Activated CD4-positive, alpha-beta T cell treated with anti-CD3 and anti-CD28 coated beads, Interleukin-2, amount 50 U/mL, for 1 hour (primary cell): Measurements from ENCODE around the gene NOS1.
"Not testable (repeated sequence)": the region's sequence is repeated elsewhere in the genome, so short reads cannot be mapped to it uniquely, and the experiment has no call there.

ENCODE experiments used
- DNase-seq: peaks from one replicate; pipeline ENCODE4 v3.0.0-alpha.2; 2020

Gene NOS1

DNA sequence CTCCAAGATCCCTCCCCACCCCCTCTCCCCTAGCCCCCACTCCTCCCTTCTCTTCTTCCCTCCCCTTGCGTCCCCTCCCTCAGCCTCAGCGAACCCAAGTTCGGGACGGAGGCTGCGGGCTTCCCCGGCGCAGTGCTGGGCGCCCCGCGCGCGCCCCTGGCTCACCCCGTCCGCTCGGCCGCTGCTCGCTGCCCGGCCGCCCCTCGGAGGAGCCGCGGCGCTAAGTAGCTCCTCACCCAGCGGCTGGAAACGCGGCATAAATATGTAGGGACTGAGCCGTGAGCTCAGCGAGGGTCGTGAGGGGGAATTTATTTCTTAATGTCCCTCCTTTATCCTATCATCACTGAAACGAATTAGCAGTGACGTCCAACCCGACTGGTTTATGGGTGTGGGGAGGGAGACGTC lies at the start of gene NOS1:
TSS of gene NOS1 (minus strand) at position 280 of the 405 bp plus-strand sequence. CDS start 30,557 bp downstream, outside the sequence.
- no peak for DNase-seq

DNA sequence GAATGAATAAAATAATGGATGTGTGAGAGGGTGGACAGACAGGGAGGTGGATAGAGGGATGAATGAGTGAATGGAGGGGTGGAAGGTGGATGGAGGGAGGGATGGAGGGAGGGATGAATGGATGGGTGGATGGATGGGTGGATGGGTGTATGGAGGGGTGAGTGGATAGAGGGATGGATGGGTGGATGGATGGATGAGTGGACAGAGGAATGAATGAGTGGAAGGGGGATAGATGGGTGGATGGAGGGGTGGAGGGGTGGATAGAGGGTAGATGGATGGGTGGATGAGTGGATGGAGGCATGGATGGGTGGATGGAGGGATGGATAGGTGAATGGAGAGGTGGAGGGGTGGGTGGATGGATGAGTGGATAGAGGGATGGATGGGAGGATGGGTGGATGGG lies 47.9 kb upstream of the NOS1 start:
- DNase-seq, result no peak

GRCh38 chr12:117408161-117408791 lies 46.9 kb upstream of the NOS1 start:
- no peak for DNase-seq

DNA sequence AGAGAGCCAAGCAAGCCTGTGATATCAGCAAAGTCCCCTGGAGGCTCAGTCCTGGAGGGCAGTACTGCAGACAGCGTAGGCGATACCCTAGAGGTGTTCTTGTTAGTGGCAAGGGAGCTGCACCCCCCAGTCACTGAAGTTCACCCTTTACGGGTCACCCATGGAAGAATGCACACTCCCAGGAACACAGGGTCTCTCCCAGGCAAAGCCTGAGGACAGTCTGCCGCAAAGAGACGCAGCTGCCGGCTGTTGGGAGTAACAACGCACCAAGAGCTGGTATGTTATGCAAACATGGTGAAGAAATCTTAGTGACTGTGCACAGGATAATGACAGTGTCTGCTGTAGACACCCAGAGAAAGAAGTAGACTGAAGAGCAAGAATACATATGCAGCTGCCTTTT lies 43.5 kb upstream of the NOS1 start:
- no peak for DNase-seq

DNA sequence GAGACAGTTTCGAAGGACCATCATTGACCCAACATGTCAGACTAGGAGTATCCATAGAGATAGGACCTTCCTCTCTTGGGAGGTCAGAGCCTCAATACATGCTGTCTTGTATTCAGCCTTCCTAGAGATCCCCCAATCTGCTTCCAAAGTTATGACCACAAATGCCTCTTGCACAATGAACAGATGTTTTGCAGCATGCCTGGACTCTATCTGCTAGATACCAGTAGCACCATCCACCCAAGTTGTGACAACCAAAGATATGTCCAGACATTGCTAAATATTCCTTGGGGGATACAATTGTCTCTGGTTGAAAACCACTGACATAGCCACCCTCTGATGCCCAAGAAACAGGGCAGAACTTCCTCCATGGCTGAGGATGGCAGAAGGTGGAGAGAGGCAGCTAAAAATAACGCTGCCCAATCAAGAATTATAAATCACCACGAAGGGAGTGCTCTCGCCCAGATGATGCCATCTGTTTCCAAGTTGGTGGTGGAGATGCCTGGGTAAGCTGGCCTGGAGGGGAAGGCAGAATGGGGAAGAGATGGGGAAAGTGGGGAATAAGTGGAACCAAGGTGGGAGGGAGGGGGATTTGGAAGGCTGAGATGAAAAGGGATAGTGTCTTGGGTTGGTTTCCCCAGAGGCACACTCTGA lies 42.9 kb upstream of the NOS1 start:
- DNase-seq, result no peak

DNA sequence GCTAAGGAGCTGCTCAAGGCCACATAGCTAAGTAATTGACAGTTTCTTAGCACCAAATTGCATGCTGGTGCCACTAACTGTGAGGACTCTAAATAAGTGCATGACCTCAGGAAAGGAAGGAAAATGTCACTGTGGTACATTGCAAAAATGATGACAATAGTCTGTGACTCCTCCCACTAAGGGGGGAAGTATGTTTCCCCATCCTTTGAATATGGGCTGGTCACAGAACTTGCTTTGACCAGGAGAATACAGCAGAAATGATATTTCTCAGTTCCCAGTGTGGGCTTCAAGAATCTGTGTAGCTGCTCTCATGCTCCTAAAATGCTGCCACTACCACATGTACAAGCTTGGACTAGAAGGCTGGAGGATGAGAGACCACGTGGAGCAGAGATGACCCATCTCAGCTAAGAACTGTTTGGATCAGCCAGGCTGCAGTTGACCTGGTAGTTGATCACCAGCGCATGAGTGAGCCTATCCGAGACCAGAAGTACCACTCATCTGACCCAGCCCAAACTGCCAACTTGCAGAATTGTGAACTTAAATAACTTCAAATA lies 42.2 kb upstream of the NOS1 start:
- no peak for DNase-seq

DNA sequence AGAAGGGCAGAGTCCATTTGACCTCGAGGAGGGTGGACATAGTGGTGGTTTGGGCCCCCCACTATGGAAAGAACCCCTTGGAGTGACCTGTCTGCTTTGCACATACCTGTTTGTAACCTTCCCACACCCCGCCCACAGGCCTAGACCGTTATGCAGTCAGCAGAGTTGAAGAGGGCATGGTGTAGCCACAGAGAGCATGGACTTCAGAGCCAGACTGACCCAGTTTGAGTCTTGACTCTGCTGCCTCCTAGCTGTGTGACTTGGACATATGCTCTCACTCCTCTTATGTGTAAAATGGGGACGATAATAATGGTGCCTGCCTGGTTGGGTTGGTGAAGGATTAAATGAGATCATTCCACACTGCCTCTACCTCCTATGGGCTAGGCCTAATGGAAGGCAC lies 40.9 kb upstream of the NOS1 start:
- no peak for DNase-seq

DNA sequence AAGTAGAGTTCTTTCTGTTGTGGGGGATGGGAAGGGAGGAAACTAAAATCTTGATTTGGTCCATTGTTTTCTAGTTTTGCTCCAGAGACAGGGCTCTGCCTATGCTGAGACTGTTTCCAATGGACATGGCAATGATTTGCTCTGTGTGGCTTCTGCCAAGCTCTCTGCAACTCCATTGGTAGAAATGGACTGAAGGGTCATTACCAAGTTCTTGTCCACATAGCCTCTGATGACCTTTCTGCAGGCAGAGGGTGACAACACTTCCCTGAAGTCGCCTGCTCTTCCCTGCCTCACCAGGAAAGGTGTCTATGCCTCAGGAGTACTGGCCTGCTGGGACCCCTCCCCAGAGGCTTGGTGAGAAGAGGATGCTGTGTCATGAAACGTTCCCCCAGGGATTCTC lies 39.5 kb upstream of the NOS1 start:
- no peak for DNase-seq

DNA sequence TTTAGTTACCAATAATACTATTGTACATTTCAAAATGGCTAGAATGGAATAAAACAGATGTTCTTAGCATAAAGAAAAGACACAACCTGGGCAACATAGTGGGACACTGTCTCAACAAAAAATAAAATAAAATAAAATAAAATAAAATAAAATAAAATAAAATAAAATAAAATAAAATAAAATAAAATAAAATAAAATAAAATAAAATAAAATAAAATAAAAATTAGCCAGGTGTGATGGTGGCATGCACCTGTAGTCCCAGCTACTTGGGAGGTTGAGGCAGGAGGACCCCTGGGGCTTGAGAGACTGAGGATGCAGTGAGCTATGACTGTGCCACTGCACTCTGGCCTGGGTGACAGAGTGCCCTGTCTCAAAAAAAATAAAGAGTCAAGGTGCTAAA lies 37.1 kb upstream of the NOS1 start:
- not testable (repeated sequence) for DNase-seq

- no peak for DNase-seq
Observed at GRCh38 chr12:117395766-117396165, 34.3 kb upstream of the NOS1 start.

DNA sequence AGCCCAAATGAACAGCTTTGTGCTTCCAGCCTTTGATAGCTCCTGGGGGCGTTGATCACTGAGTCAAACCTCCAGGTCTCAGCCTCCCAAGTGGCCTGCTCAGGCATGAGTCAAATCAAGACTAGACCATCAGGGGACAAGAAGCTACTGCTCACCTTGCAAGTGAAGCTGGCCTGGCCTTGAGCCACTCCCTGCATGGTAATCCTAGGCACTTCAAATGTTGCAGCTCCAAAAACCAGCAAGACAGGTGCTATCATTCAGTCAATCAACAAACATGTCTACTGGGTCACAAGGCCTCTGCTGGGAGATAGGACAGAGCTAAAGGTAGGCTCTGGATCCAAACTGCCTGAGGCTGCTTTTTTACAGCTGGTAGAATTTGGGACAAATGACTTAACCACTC lies 33.1 kb upstream of the NOS1 start:
- DNase-seq, result no peak

- DNase-seq, result no peak
Observed at GRCh38 chr12:117393656-117394055, 32.2 kb upstream of the NOS1 start.

DNA sequence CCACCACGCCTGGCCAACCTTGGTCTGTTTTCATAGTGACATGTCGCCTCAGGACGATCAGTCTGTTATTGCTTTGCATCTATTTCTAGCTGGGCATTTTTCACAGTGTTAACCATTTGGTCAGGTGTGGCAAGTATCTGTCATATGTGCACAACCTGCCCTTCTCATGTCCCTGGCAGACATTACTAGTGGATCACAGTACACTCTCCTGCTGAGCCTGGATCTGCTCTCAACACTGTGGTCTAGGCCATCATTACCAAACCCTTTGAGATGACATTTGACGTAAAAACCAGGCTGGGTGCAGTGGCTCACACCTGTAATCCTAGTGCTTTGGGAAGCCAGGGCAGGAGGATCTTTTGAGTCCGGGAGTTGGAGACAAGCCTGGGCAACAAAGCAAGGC lies 29.4 kb upstream of the NOS1 start:
- DNase-seq, result no peak

DNA sequence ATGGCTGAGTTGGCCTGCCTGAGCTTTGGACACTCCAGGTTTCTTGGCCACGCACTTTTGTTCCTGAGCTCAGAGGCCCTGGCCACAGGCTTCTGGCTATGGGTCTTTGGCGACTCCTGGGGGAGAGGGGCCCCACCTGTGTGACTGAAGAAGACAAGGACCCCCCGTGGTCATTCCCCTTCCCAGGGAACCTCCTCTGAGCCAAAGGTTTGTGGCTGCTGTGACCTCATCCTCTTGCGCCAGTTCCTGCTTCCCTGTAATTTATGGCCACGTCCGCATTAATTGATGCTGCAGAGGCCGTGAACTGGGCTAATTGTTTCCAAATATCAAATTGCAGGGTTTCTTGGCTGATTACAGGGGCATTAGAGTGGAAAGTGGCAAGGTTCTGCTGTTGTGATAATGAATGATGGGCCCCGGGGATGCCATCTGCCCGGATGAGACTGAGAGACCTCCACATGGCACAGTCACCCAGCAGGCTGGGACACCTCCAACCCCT lies 27.6 kb upstream of the NOS1 start:
- DNase-seq, result no peak

DNA sequence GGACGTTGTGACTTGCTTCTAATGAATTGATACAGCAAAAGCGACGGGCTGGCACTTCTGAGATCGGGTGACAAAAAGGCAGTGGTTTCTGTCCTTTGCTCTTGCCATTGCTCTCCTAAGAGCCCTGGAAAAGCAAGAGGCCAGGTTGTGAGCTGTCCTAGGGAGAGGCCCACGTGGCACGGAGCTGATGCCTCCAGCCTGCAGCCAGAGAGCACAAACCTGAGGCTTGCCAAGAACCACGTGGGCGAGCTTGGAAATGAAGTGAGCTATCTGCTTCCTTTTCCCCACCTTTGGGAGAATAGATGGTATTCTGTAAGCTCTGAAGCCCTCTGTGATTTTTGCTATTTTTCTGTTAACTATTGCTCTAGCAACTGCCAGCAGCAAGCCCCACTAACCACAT lies 26.4 kb upstream of the NOS1 start:
- no peak for DNase-seq

GRCh38 chr12:117384735-117385134 lies 23.3 kb upstream of the NOS1 start:
- DNase-seq, result no peak

GRCh38 chr12:117380083-117380482 lies 18.7 kb upstream of the NOS1 start:
- no peak for DNase-seq

- no peak for DNase-seq
Observed at GRCh38 chr12:117377758-117378157, 16.3 kb upstream of the NOS1 start.

GRCh38 chr12:117370588-117370987 lies 9.2 kb upstream of the NOS1 start:
- no peak for DNase-seq

DNA sequence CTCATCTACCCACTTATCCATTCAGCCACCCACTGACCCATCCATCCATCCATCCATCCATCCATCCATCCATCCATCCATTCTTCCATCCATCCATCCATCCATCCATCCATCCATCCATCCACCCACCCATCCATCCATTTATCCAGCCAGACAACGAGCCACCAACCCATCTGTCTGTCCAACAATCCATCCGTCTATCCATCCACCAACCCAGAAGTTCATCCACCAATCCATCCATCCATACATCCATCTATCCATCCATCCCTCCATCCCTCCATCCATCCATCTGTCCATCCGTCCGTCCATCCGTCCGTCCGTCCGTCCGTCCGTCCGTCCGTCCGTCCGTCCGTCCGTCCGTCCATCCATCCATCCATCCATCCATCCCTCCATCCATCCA lies 8.6 kb upstream of the NOS1 start:
- DNase-seq, result not testable (repeated sequence)

DNA sequence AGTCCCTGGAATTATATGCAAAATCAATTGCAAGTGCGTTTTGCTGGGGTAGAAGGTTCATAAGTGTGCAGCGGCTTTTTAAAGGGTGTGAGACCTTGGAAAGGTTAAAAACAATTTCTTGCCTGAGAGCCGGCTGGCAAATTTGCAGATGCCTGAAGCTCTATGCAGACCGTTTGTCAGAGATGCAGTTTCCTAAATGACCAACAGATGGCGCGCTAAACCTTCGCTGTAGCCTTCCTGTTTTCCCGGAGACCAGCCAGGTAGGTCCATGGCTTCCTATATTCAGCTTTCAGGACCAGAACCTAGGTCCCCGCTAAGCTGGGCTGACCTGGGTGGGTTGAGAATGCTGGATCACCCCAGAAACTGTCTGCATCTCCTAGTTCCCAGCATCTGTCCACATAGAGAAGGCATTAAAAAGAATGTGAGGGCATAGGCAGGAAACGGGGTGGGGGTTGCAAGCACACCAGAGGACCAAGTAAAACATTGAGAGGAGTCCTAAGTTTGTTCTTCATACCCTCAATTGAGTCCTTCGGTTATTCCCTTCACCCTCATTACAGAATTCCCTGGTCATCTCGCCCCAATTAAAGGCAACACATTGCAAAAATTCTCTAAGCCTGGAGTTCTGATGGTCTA lies 5.7 kb upstream of the NOS1 start:
- DNase-seq, result peak; percentile 24

DNA sequence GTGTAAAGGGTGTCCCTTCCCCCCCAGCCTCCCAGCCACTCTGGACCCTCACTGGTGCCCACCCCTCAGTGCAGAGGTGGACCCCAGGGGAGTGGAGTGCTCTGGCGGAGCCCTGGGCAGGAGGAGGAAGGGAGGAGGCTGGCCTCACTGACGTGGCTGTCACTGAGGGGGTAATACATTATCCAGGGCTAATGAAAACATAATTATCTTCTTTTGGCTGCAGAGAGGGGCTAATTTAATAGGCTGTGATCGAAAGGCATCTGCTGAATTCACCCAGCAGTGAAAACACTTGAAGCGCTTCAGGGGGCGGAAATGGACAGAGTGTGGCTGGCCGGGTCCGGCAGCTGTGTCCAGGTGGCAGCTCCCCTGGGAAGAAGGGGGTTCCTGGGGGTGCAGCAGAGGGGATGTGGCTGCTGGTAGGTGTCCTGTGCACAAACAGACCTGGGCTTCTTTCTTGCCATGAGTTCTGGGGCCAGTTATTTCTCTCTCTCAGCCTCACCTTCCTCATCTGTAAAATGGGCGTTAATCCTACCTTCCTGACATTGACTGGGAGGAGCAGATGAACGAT lies 3.7 kb upstream of the NOS1 start:
- DNase-seq, result no peak

DNA sequence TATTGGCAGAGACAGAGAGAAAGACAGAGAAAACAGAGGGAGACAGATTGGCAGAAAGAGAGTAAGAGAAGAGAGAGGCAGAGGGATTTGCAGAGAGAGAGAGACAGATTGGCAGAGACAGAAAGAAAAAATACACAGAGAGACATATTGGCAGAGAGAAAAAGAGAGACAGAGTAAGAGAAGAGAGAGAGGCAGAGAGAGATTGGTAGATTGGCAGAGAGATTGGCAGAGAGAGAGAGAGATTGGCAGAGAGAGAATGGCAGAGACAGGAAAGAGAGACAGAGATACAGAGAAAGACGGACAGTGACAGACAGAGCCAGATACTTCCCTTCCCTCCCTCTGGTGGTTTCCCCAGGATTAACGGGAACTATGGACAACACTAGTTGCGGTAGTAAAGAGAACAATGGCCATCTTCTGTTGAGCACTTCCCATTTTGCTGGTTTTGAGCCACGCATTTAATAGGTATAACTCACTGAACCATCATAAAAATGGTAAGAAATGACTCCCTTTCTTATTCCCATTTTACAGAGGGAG lies 2.6 kb upstream of the NOS1 start:
- DNase-seq, result no peak
